SK-N-SH (cell line): ENCODE data around the gene A2M.

Source experiments
- TAF1 ChIP-seq: IDR thresholded peaks from 2 replicates; pipeline ENCODE4 v1.6.1; 2012; ENCODE audit warnings: low read depth, mild to moderate bottlenecking, low read length, moderate library complexity, borderline replicate concordance
- TF ChIP-seq, protein P1 (sequence below): fragments of 150-350 bp; IDR thresholded peaks from 2 replicates; pipeline ENCODE4 v1.6.1; 2017; ENCODE audit warnings: antibody characterized with exemption, low read length, low read depth, borderline replicate concordance

DNA sequence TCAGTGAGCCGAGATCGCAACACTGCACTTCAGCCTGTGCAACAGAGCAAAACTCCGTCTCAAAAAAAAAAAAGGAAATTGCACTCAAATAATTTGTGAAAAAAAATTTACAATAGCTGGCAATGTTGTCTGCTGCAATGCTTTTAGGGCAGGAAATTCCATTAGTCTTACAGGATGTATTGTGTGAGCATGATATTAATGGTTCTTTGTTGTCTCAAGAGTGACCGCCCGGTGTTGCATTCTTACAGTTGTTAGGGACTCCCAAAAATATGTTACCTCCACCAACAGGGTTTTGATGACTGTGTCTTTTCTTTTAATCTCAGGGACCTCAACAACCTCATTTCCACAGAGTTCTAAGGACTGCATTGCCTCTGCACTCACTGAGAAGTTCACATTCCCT is 47.7 kb upstream of the A2M start:
- TF ChIP-seq TAF1, result no peak
- TF ChIP-seq, protein P1, sequence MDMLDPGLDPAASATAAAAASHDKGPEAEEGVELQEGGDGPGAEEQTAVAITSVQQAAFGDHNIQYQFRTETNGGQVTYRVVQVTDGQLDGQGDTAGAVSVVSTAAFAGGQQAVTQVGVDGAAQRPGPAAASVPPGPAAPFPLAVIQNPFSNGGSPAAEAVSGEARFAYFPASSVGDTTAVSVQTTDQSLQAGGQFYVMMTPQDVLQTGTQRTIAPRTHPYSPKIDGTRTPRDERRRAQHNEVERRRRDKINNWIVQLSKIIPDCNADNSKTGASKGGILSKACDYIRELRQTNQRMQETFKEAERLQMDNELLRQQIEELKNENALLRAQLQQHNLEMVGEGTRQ, result no peak
